ENCODE measurements around the gene CEMIP.

CEMIP gene

DNA sequence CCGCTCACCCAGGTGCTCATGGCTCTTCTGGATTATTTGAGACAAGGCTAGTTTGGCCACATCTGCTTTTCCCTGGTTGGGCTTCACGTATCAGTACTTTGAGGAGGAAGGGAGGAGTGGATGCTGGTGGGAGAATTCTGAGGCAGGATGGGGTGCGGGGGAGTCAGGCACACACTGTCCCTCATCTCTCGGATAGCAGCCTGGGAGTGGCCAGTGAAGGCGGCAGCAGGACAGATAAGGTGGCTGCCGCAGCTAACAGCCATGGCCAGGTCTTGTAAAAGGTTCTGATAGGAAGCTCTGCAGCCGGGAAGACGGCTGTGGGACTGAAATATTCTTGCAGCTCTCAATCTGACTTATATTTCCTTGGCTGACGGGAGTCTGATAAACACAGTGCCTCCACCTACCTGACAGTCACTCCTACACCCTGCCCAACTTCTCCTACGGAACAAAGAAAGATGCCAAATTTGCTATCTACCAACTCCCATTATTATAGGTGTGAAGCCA lies 123.2 kb downstream of the CEMIP start:
- DNase-seq (ENCODE audit: extremely low read depth, insufficient read length): no peak
- Histone ChIP-seq H3K4me3 (replicated peaks; ENCODE audit: low read depth, low read length) (no peak overlapping the region), H3K27me3 (replicated peaks; ENCODE audit: control insufficient read depth, insufficient read depth, low read length) (no peaks in the 10 kb centered on the region; the same call in 1 of the 2 replicates), H3K36me3 (ENCODE audit: control insufficient read depth, insufficient read depth, low read length) (no peaks in the 10 kb centered on the region)
- TF ChIP-seq, protein P1, sequence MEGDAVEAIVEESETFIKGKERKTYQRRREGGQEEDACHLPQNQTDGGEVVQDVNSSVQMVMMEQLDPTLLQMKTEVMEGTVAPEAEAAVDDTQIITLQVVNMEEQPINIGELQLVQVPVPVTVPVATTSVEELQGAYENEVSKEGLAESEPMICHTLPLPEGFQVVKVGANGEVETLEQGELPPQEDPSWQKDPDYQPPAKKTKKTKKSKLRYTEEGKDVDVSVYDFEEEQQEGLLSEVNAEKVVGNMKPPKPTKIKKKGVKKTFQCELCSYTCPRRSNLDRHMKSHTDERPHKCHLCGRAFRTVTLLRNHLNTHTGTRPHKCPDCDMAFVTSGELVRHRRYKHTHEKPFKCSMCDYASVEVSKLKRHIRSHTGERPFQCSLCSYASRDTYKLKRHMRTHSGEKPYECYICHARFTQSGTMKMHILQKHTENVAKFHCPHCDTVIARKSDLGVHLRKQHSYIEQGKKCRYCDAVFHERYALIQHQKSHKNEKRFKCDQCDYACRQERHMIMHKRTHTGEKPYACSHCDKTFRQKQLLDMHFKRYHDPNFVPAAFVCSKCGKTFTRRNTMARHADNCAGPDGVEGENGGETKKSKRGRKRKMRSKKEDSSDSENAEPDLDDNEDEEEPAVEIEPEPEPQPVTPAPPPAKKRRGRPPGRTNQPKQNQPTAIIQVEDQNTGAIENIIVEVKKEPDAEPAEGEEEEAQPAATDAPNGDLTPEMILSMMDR (IDR thresholded peaks at IDR 0.05; ENCODE audit: insufficient read depth, low read length, poor library complexity, severe bottlenecking): no peak

DNA sequence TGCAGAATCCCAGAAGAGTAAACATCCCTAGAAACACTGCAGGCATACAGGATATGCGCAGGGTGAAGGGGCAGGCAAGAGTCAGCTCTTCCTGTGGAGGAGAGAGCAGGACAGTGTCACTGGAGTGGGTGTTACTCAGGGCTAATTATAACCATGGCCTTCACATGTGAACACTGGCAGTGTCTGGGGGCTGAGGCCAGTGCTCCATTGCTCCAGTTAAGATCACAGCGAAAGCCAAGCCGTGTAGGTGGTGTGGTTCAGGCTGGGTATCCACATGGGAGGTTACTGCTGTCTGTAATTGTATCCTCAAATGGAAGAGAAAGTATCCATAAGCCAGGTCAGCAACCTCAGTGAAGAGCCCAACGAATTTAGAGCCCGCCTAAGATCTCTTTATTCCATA lies 125.8 kb downstream of the CEMIP start:
- Histone ChIP-seq H3K36me3 (ENCODE audit: control insufficient read depth, insufficient read depth, low read length) (no peaks in the 10 kb centered on the region), H3K27me3 (replicated peaks; ENCODE audit: control insufficient read depth, insufficient read depth, low read length) (no peaks in the 10 kb centered on the region; the same call in 1 of the 2 replicates), H3K4me3 (replicated peaks; ENCODE audit: low read depth, low read length) (no peak overlapping the region)
- TF ChIP-seq, protein P1 (IDR thresholded peaks at IDR 0.05; ENCODE audit: insufficient read depth, low read length, poor library complexity, severe bottlenecking): no peak
- DNase-seq (ENCODE audit: extremely low read depth, insufficient read length): no peak

DNA sequence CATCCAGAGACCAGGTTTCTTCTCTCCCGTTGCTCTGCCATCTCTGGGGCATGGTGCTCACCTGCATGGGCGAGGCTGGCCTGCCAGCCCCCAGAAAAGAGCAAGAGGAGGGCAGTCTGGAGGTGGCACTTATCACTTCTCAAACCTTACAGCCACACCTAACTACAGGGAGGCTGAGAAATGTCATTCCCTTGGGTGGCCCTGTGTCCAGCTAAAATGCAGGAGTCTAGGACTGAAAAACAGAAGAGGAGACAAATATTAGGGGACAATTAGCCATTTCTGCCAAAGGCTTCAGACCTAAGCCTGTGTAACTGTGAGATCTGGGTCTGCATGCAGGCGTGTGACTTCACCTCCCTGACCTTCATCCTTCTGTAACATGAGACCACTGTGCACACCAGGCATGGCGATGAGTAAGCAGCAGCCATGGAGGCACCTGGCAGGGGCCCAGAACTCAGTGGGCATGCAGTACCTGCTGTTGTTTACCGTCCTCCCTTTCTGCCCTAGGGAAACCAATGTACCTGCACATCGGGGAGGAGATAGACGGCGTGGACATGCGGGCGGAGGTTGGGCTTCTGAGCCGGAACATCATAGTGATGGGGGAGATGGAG lies 127.1 kb downstream of the CEMIP start:
- TF ChIP-seq, protein P1 (IDR thresholded peaks at IDR 0.05; ENCODE audit: insufficient read depth, low read length, poor library complexity, severe bottlenecking): no peak
- no peaks in the 10 kb centered on the region for H3K36me3 ChIP-seq (ENCODE audit: control insufficient read depth, insufficient read depth, low read length)
- H3K4me3 ChIP-seq (replicated peaks; ENCODE audit: low read depth, low read length): no peak overlapping the region
- no peaks in the 10 kb centered on the region; the same call in none of the 2 replicates for H3K27me3 ChIP-seq (replicated peaks; ENCODE audit: control insufficient read depth, insufficient read depth, low read length)
- DNase-seq (ENCODE audit: extremely low read depth, insufficient read length): no peak

DNA sequence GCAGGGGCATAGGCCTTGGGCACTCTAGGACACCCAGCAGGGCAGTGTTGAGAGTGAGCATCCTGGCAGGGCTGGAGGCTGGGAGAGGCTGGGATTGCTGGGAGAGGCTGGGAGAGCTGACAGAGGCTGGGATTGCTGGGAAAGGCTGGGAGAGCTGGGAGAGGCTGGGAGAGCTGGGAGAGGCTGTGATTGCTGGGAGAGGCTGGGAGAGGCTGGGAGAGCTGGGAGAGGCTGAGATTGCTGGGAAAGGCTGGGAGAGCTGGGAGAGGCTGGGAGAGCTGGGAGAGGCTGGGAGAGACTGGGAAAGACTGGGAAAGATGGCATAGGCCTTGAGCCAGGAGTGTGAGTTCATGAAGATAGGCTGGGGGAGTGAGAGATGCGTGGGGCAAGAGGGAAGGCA lies 132.7 kb downstream of the CEMIP start:
- Histone ChIP-seq H3K36me3 (ENCODE audit: control insufficient read depth, insufficient read depth, low read length) (no peaks in the 10 kb centered on the region), H3K27me3 (replicated peaks; ENCODE audit: control insufficient read depth, insufficient read depth, low read length) (no peaks in the 10 kb centered on the region; the same call in 1 of the 2 replicates), H3K4me3 (replicated peaks; ENCODE audit: low read depth, low read length) (no peak overlapping the region)
- DNase-seq (ENCODE audit: extremely low read depth, insufficient read length): no peak
- TF ChIP-seq, protein P1 (IDR thresholded peaks at IDR 0.05; ENCODE audit: insufficient read depth, low read length, poor library complexity, severe bottlenecking): no peak

DNA sequence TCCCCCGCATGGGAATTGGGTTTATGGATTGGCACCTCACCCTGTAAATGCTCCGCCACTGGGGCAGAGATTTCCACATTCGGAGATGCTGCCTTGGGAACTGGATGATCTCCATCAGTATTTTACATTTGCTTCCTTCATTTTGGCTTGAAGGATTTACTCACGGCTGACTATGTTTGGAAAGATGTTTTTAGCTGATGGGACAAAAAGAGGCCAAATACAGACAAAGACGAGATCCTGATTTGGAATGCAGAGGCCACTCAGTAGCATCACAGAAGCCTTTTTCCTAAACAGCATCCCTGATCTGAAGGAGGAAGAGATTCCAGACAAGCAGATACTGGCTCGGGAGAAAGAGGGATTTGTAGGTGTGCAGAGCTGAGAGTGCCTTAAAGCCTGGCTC lies 133.5 kb downstream of the CEMIP start:
- Histone ChIP-seq H3K4me3 (replicated peaks; ENCODE audit: low read depth, low read length) (no peak overlapping the region), H3K27me3 (replicated peaks; ENCODE audit: control insufficient read depth, insufficient read depth, low read length) (no peaks in the 10 kb centered on the region; the same call in 1 of the 2 replicates), H3K36me3 (ENCODE audit: control insufficient read depth, insufficient read depth, low read length) (no peaks in the 10 kb centered on the region)
- TF ChIP-seq, protein P1 (IDR thresholded peaks at IDR 0.05; ENCODE audit: insufficient read depth, low read length, poor library complexity, severe bottlenecking): no peak
- no peak for DNase-seq (ENCODE audit: extremely low read depth, insufficient read length)

All from GM06990 (cell line).